Caco-2 (cell line): ENCODE data around the gene ERCC2. TPM values are rescaled to one million over a fixed set of nuclear protein-coding genes. Genes with fewer than 3 reads are reported as not detected.

Experiments
- BruUV-seq: library from RNA; stranded (reverse); fragments of 400-500 nt; replicated peaks from 2 replicates; lab custom pipeline; 2021; lab: Mats Ljungman, UMichigan
- CTCF ChIA-PET: fragments of 300-600 bp; sonication (Branson Sonifier 250); formaldehyde crosslinking; loops from one replicate; lab custom pipeline; 2022; ENCODE audit warnings: antibody characterized with exemption; lab: Charles Lee
- POLR2A ChIA-PET: fragments of 300-600 bp; sonication (Branson Sonifier 250); formaldehyde crosslinking; loops from one replicate; lab custom pipeline; 2022; ENCODE audit warnings: antibody characterized with exemption; lab: Charles Lee
- DNase-seq, 2 experiments: peaks; one replicate each; pipeline versions ENCODE4 v3.0.0 to v3.0.0-alpha.2; 2020 to 2022
- H3K27me3 ChIP-seq: replicated peaks from 2 replicates; pipeline ENCODE4 v1.6.0; 2011; ENCODE audit warnings: low read length; ENCODE audit not compliant: control insufficient read depth, insufficient read depth
- H3K36me3 ChIP-seq: 2 replicates; pipeline ENCODE4 v1.5.1; 2011; ENCODE audit warnings: low read length; ENCODE audit not compliant: control insufficient read depth, insufficient read depth
- H3K4me1 ChIP-seq: fragments of 250-450 bp; sonication (Bioruptor Pico); 2 replicates; pipeline ENCODE4 v1.5.1; 2020; ENCODE audit warnings: mild to moderate bottlenecking
- H3K4me3 ChIP-seq: 2 replicates; pipeline ENCODE4 v1.5.1; 2011; ENCODE audit warnings: low read depth, mild to moderate bottlenecking, control low read depth, low read length
- H3K9me3 ChIP-seq: fragments of 250-450 bp; sonication (Bioruptor Pico); 2 replicates; pipeline ENCODE4 v1.5.1; 2020; ENCODE audit warnings: mild to moderate bottlenecking, moderate library complexity
- H3K27ac Mint-ChIP-seq: one replicate; pipeline ENCODE4 v1.8.0; 2022; ENCODE audit warnings: mixed read lengths; ENCODE audit not compliant: unreplicated experiment
- H3K27me3 Mint-ChIP-seq: one replicate; pipeline ENCODE4 v1.8.0; 2022; ENCODE audit warnings: mixed read lengths; ENCODE audit not compliant: insufficient read depth, unreplicated experiment
- H3K36me3 Mint-ChIP-seq: one replicate; pipeline ENCODE4 v1.8.0; 2022; ENCODE audit warnings: mild to moderate bottlenecking, mixed read lengths; ENCODE audit not compliant: insufficient read depth, unreplicated experiment
- H3K4me1 Mint-ChIP-seq: one replicate; pipeline ENCODE4 v1.8.0; 2022; ENCODE audit warnings: low read depth, mixed read lengths; ENCODE audit not compliant: unreplicated experiment
- H3K4me3 Mint-ChIP-seq: one replicate; pipeline ENCODE4 v1.8.0; 2022; ENCODE audit warnings: mild to moderate bottlenecking, moderate library complexity, mixed read lengths; ENCODE audit not compliant: unreplicated experiment
- H3K9me3 Mint-ChIP-seq: one replicate; pipeline ENCODE4 v1.8.0; 2022; ENCODE audit warnings: mixed read lengths; ENCODE audit not compliant: unreplicated experiment
- CTCF ChIP-seq, 2 experiments: fragments of 200-600 bp in 1 of 2; IDR thresholded peaks; 1 replicate in 1 of 2; 2 replicates in 1 of 2; pipeline versions ENCODE4 v1.5.1 to v1.8.0; 2011 to 2022; ENCODE audit warnings: antibody characterized with exemption in 1 of 2, control low read depth in 1 of 2, inconsistent platforms in 1 of 2, low read depth in 1 of 2, low read length in 1 of 2, mild to moderate bottlenecking in 1 of 2, moderate library complexity in 1 of 2; ENCODE audit not compliant: insufficient read depth in 1 of 2, severe bottlenecking in 1 of 2, unreplicated experiment in 1 of 2
- intact Hi-C: fragments of 100-400 bp; cut with micrococcal nuclease; formaldehyde crosslinking; loops from one replicate; pipeline ENCODE4 v1.10.0; 2022; ENCODE audit not compliant: unreplicated experiment
- total RNA-seq: library from RNA; stranded (reverse); gene quantifications from 2 replicates; pipeline ENCODE4 v1.2.3, GENCODE V29; 2022

The ERCC2 gene
- total RNA-seq, 1 experiment from 2014 or later = 86.8 TPM

DNA sequence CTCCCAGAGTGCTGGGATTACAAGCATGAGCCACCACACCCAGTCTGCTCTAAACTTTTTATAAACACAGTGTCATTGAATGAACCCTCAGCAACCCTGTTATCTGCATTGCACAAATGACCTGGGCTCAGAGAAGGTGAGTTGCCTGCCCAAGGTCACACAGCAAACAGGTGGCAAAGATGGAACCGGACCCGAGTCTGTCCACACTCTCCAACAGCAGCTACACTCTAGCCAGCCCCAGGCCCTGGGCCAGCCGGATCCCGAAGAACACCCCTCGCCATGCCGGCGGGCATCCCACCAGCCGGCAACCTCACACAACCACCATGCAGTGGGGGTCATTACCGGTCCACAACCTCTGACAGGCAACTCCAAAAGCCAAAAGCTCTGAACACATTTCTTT, 14.5 kb downstream of the ERCC2 start:
- intact Hi-C loops = no loop called here
- Mint-ChIP-seq H3K9me3 (no peaks in the 10 kb centered on the region), H3K27me3 (no peaks in the 10 kb centered on the region), H3K36me3 (peaks cover 75% of the 10 kb centered on the region), H3K27ac (no peak overlapping the region), H3K4me1 (no peaks in the 10 kb centered on the region), H3K4me3 (no peak overlapping the region)
- no peaks in the 10 kb centered on the region for H3K9me3 ChIP-seq
- no peak overlapping the region for H3K4me3 ChIP-seq
- no peak for TF ChIP-seq CTCF (IDR thresholded peaks at IDR 0.05; ENCODE audit: insufficient read depth in 1 of 2, low read depth in 1 of 2, low read length in 1 of 2, severe bottlenecking in 1 of 2, unreplicated experiment in 1 of 2)
- H3K27me3 ChIP-seq = no peaks in the 10 kb centered on the region
- no peak for DNase-seq
- BruUV-seq = no TSS peak
- CTCF ChIA-PET = no interaction called here
- H3K36me3 ChIP-seq = peaks cover 1% of the 10 kb centered on the region
- no peaks in the 10 kb centered on the region for H3K4me1 ChIP-seq
- POLR2A ChIA-PET = interaction anchor here (0.6 kb wide), 1 partner anchor 34 kb away, joined by 3 read pairs; no protein-coding TSS in a partner anchor

DNA sequence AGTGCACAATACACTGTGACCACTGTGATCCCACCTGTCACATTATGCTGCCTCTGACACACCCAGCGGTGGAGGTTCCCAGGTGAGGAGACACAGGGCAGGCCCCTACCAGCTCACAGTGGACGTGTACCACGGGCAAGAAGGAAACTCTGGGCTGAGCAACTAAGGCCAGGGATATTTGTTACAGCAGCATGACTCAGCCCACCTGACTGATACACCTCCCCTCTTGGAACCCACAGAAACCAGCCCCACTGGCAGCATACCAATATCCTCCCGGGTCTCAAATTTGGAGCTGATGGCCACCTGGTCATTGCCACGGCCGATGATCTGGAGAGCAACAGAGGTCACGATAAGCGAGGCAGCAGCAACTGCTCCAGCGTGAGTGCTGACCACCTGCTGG, 15.0 kb downstream of the ERCC2 start:
- no TSS peak for BruUV-seq
- POLR2A ChIA-PET = interaction anchor here (0.6 kb wide), 1 partner anchor 35 kb away, joined by 3 read pairs; no protein-coding TSS in a partner anchor
- no peak for DNase-seq
- H3K36me3 Mint-ChIP-seq = peaks cover 78% of the 10 kb centered on the region
- Histone ChIP-seq H3K4me1 (no peaks in the 10 kb centered on the region), H3K27me3 (no peaks in the 10 kb centered on the region), H3K36me3 (peaks cover 1% of the 10 kb centered on the region), H3K4me3 (no peak overlapping the region), H3K9me3 (no peaks in the 10 kb centered on the region)
- H3K27ac Mint-ChIP-seq = no peak overlapping the region
- H3K4me3 Mint-ChIP-seq = no peak overlapping the region
- H3K9me3 Mint-ChIP-seq = no peaks in the 10 kb centered on the region
- intact Hi-C loops = no loop called here
- CTCF ChIA-PET = no interaction called here
- H3K27me3 Mint-ChIP-seq = no peaks in the 10 kb centered on the region
- TF ChIP-seq CTCF (IDR thresholded peaks at IDR 0.05; ENCODE audit: insufficient read depth in 1 of 2, low read depth in 1 of 2, low read length in 1 of 2, severe bottlenecking in 1 of 2, unreplicated experiment in 1 of 2) = no peak
- no peaks in the 10 kb centered on the region for H3K4me1 Mint-ChIP-seq

DNA sequence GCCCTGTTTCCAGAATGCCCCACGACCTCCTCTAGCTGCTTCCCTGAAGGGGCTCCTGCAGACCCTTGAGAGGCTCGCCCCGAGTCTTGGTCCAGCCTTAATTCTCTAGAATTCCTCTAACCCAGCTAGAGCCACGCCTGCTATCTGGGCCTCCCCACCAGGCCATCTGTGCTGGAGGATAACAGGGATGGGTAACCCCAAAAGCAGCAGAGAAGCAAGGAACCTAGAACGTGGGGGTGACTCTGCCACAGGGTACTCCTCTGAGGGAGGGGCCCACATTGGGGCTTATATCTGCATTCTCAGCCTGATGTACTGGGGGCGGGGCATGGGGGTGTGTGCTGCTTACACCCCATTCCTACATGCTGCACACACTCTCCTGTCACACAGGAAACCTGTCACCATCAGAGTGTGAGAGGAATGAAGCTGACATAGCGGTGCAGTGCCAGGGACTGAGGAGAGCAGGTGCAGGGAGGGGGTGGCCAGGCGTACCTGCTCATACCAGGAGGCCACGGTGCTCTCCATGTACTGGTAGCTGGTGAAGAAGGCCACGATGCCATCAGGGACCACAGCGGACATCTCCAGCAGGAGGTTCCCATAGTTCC, 16.0 kb downstream of the ERCC2 start:
- Histone ChIP-seq H3K9me3 (no peaks in the 10 kb centered on the region), H3K4me3 (no peak overlapping the region), H3K4me1 (no peaks in the 10 kb centered on the region), H3K36me3 (peaks cover 1% of the 10 kb centered on the region), H3K27me3 (no peaks in the 10 kb centered on the region)
- no peak for TF ChIP-seq CTCF (IDR thresholded peaks at IDR 0.05; ENCODE audit: insufficient read depth in 1 of 2, low read depth in 1 of 2, low read length in 1 of 2, severe bottlenecking in 1 of 2, unreplicated experiment in 1 of 2)
- BruUV-seq = no TSS peak
- Mint-ChIP-seq H3K9me3 (no peaks in the 10 kb centered on the region), H3K4me3 (no peak overlapping the region), H3K36me3 (peaks cover 79% of the 10 kb centered on the region), H3K4me1 (peaks cover under 1% of the 10 kb centered on the region), H3K27ac (no peak overlapping the region), H3K27me3 (no peaks in the 10 kb centered on the region)
- ChIA-PET CTCF (interaction anchor here (0.5 kb wide), 1 partner anchor 138 kb away, joined by 4 read pairs; no protein-coding TSS in a partner anchor), POLR2A (no interaction called here)
- DNase-seq = no peak
- intact Hi-C loops = no loop called here
